Measurements from ENCODE around the gene KRTAP9-4. TPM values are rescaled to one million over a fixed set of nuclear protein-coding genes. Genes with fewer than 3 reads are reported as not detected.
"Not testable (repeated sequence)": the region's sequence is repeated elsewhere in the genome, so short reads cannot be mapped to it uniquely, and the experiment has no call there.

Gene KRTAP9-4
- total and polyA plus RNA-seq, 2 of the 8 experiments (the other 6 are each of a cell fraction or from before 2014, with no cell fraction given) = not detected

- H3K56ac ChIP-seq (replicated peaks; ENCODE audit: insufficient read length, low read depth, low read length); H3K23ac ChIP-seq (ENCODE audit: insufficient read length); H3K4me3 ChIP-seq (ENCODE audit: extremely low read depth in 1 of 4, insufficient read depth in 2 of 4, low read depth in 3 of 4, low read length in 4 of 4); H2BK120ac ChIP-seq (replicated peaks; ENCODE audit: low read depth, low read length); H3K18ac ChIP-seq (ENCODE audit: extremely low read depth, low read length); H4K20me1 ChIP-seq (replicated peaks in 1 of 2; ENCODE audit: control insufficient read depth in 1 of 2, insufficient read depth in 2 of 2, low read length in 2 of 2); H3K4me1 ChIP-seq (replicated peaks in 1 of 4; ENCODE audit: control insufficient read depth in 3 of 4, insufficient read depth in 4 of 4, low read length in 3 of 4); H2BK12ac ChIP-seq (ENCODE audit: low read depth, low read length); DNase-seq (ENCODE audit: low read depth in 1 of 2, low spot score in 2 of 2); H4K5ac ChIP-seq (ENCODE audit: insufficient read length, low read depth, low read length); H3K27me3 ChIP-seq (replicated peaks in 1 of 4; ENCODE audit: control insufficient read depth in 3 of 4, extremely low read depth in 1 of 4, insufficient read depth in 3 of 4, low read length in 3 of 4); H3K36me3 ChIP-seq (ENCODE audit: control insufficient read depth in 2 of 4, insufficient read depth in 4 of 4, low read length in 3 of 4); H2BK5ac ChIP-seq (ENCODE audit: low read depth, low read length); H2AFZ ChIP-seq (ENCODE audit: low read length); H3K79me1 ChIP-seq (ENCODE audit: low read depth, low read length); H2BK20ac ChIP-seq (ENCODE audit: low read length); H3K14ac ChIP-seq (ENCODE audit: insufficient read length); H3K79me2 ChIP-seq (ENCODE audit: control insufficient read depth in 1 of 2, insufficient read depth in 2 of 2, low read length in 2 of 2); FAIRE-seq; H3K9me3 ChIP-seq (ENCODE audit: insufficient read depth in 2 of 2, low read depth in 1 of 2, low read length in 1 of 2); CTCF ChIA-PET (ENCODE audit: partially characterized antibody); H4K91ac ChIP-seq (replicated peaks; ENCODE audit: insufficient read length, low read length); POLR2A ChIA-PET (ENCODE audit: partially characterized antibody); H3K9ac ChIP-seq (replicated peaks in 1 of 4; ENCODE audit: extremely low read depth in 1 of 4, low read depth in 3 of 4, low read length in 3 of 4); H3K4ac ChIP-seq (replicated peaks; ENCODE audit: insufficient read length, low read depth, low read length); H4K8ac ChIP-seq (ENCODE audit: extremely low read depth, insufficient read depth, low read length); H2BK15ac ChIP-seq (ENCODE audit: low read length); H3K23me2 ChIP-seq (ENCODE audit: low read depth, low read length); H3K4me2 ChIP-seq (ENCODE audit: insufficient read depth in 1 of 2, low read depth in 2 of 2, low read length in 2 of 2); H3K27ac ChIP-seq (ENCODE audit: low read depth, low read length); H2AK5ac ChIP-seq (ENCODE audit: low read depth, low read length): not testable (repeated sequence)
- WGBS, 2 experiments (ENCODE audit: extremely low coverage in 1 of 2, insufficient coverage in 1 of 2, insufficient read length in 1 of 2, insufficient replicate concordance in 2 of 2, low coverage in 1 of 2, low lambda C conversion rate in 2 of 2, missing lambda C conversion rate in 1 of 2) = 93% methylated on average over 3 of the region's 3 CpGs; no CpG with 5 or more reads in 1 of the 2 experiments
These were observed 11.5 kb upstream of the KRTAP9-4 start, which contains the start of gene KRTAP9-8 for GRCh38 chr17:41237949-41238437. Gene KRTAP9-8 (plus strand): TSS chr17:41237999. CDS start chr17:41238052, 53 bp downstream.
